Stomach (tissue), 4 donors: ENCODE data around the gene D2HGDH.

Source experiments
- EP300 ChIP-seq: sonication (generic); formaldehyde crosslinking; IDR thresholded peaks from one replicate; pipeline ENCODE4 v1.6.1; 2017; ENCODE audit warnings: antibody characterized with exemption
- POLR2A ChIP-seq, 4 donors: fragments of 450-650 bp; IDR thresholded peaks; one replicate each; pipeline ENCODE4 v1.6.1; 2016; ENCODE audit warnings: antibody characterized with exemption in 4 of 4, control low read depth in 2 of 4, mild to moderate bottlenecking in 1 of 4, moderate library complexity in 1 of 4
- POLR2AphosphoS5 ChIP-seq, 3 donors: sonication (generic); formaldehyde crosslinking; IDR thresholded peaks; one replicate each; pipeline ENCODE4 v1.6.1; 2016; ENCODE audit warnings: antibody characterized with exemption in 3 of 3
- TF ChIP-seq, protein P1 (sequence below), 7 experiments: fragments of 450-650 bp in 4 of 7; fragments of 200-600 bp in 3 of 7; sonication (generic) in 3 of 7; IDR thresholded peaks; one replicate each; pipeline ENCODE4 v1.5.1; 2016 to 2019; ENCODE audit warnings: antibody characterized with exemption in 7 of 7, control low read depth in 2 of 7, mild to moderate bottlenecking in 1 of 7

DNA sequence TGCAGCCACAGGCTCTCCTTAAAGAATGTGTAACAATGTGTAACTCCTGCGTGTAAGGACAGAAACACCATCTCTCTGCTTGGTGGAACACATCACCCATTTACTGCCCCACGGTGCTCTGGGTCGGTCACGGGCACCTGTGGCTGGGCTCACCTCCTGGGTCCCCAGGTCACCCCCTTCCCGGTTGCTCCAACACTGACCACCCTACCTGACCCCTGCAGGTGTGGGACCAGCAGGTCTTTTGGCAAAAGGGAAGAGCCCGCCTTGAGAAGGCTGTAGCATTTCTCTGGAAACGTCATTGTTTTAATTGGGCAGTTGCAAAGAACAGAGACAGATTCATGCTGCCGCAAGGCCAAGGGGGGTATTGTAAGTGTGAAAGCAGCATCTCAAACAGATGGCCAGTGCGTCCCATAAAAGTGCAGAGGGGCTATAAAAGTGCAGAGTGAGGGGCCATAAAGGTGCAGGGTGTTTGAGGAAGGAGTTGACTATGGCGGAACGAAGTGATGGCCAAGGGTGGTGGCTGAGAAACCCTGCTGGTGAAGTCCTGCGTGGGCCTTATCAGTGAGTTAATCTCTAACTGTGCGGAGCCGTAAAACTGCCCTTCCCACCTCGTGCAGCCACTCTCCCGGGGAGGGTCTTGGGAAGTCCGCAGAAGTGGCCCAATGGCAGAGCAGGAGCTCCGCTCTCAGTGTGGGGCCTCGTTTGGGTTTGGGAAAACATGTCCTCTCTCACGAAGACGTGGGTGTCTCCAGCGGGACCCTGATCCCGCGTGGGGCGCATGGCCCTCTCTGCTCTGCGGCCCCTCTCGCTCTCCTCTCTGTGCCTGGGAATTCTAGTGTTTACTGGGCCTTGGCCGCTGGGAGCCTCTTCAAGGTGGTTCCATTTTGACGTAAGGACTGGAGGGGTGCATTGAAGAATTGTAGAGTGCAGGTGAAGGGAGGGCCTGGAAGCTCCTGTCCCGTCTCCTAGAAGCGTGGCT lies 60.9 kb downstream of the D2HGDH start:
- TF ChIP-seq POLR2AphosphoS5 (IDR thresholded peaks at IDR 0.05) (no peak), POLR2A (IDR thresholded peaks at IDR 0.05) (no peak), EP300 (no peak)
- TF ChIP-seq, protein P1, sequence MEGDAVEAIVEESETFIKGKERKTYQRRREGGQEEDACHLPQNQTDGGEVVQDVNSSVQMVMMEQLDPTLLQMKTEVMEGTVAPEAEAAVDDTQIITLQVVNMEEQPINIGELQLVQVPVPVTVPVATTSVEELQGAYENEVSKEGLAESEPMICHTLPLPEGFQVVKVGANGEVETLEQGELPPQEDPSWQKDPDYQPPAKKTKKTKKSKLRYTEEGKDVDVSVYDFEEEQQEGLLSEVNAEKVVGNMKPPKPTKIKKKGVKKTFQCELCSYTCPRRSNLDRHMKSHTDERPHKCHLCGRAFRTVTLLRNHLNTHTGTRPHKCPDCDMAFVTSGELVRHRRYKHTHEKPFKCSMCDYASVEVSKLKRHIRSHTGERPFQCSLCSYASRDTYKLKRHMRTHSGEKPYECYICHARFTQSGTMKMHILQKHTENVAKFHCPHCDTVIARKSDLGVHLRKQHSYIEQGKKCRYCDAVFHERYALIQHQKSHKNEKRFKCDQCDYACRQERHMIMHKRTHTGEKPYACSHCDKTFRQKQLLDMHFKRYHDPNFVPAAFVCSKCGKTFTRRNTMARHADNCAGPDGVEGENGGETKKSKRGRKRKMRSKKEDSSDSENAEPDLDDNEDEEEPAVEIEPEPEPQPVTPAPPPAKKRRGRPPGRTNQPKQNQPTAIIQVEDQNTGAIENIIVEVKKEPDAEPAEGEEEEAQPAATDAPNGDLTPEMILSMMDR (IDR thresholded peaks at IDR 0.05) = no peak
